ENCODE data around the gene UGT1A10.

GRCh38 chr2:233698740-233699139, 62.5 kb downstream of the UGT1A10 start:
- TF ChIP-seq CTCF (IDR thresholded peaks at IDR 0.05), result no peak
- TF ChIP-seq EZH2 (IDR thresholded peaks at IDR 0.05; ENCODE audit: borderline replicate concordance, insufficient read depth, low read depth, low read length, poor library complexity, severe bottlenecking), result no peak
